Keratinocyte (primary cell): ENCODE data around the gene NME3.

Source experiments
- EZH2 ChIP-seq: IDR thresholded peaks from one replicate; pipeline ENCODE4 v1.6.1; 2012; ENCODE audit warnings: inconsistent platforms, mild to moderate bottlenecking, low read length, moderate library complexity
- TF ChIP-seq, protein P1 (sequence below), 3 experiments: IDR thresholded peaks in 1 of 3; conservative IDR thresholded peaks in 1 of 3; optimal IDR thresholded peaks in 1 of 3; 2 replicates in 2 of 3; 3 replicates in 1 of 3; pipeline versions ENCODE3 to v1.5.1; 2011; ENCODE audit warnings: low read length in 3 of 3, mild to moderate bottlenecking in 3 of 3, moderate library complexity in 2 of 3, control low read depth in 1 of 3, inconsistent platforms in 1 of 3; ENCODE audit not compliant: insufficient read depth in 2 of 3; ENCODE audit errors: extremely low read depth in 1 of 3

DNA sequence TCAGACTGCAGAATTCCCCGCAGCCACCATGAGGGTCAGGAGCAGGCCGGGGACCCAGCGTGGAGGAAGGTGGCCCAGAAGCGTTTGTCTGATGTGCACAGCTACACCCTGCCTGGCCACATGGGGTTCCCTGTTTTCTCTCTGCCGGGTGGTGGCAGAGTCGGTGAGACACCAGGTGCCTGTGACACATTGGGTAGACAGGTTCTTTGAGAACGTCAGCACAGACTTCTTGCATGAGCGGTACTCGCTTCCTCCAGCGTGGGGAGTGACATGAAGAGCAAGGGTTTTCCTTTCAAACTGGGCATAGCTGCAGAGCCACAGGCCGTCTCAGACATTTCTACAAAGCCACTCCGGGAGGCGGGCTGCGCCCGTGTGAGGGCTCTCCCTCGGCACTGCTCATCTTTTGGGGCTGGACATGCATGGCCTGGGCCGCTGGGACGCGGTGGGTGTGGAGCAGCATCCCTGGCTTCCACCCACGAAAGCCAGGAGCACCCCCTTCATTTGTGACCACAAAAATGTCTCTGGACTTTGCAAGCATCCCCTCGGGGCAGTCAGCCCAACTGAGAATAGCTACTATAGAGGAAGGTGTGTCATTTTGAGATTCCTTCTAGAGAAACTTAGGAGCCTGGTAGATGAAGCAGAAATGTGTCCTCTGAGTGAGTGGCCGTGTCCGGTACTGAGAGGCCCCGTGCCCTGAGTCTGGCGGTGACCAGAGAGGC is 26.0 kb downstream of the NME3 start:
- TF ChIP-seq, protein P1, sequence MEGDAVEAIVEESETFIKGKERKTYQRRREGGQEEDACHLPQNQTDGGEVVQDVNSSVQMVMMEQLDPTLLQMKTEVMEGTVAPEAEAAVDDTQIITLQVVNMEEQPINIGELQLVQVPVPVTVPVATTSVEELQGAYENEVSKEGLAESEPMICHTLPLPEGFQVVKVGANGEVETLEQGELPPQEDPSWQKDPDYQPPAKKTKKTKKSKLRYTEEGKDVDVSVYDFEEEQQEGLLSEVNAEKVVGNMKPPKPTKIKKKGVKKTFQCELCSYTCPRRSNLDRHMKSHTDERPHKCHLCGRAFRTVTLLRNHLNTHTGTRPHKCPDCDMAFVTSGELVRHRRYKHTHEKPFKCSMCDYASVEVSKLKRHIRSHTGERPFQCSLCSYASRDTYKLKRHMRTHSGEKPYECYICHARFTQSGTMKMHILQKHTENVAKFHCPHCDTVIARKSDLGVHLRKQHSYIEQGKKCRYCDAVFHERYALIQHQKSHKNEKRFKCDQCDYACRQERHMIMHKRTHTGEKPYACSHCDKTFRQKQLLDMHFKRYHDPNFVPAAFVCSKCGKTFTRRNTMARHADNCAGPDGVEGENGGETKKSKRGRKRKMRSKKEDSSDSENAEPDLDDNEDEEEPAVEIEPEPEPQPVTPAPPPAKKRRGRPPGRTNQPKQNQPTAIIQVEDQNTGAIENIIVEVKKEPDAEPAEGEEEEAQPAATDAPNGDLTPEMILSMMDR (optimal IDR thresholded peaks at IDR 0.05 in 1 of 3, IDR thresholded peaks at IDR 0.05 in 1 of 3, conservative IDR thresholded peaks at IDR 0.05 in 1 of 3; ENCODE audit: extremely low read depth in 1 of 3, insufficient read depth in 2 of 3, low read length in 3 of 3): no peak
- TF ChIP-seq EZH2: no peak
